GM23248 (cell line): Measurements from ENCODE around the gene SMPDL3A. TPM values are rescaled to one million over a fixed set of nuclear protein-coding genes. Genes with fewer than 3 reads are reported as not detected.

Source experiments
- DNase-seq: peaks from one replicate; pipeline ENCODE4 v3.0.0-alpha.2; 2015
- H2AFZ ChIP-seq: fragments of 200-600 bp; sonication (generic); 2 replicates; pipeline ENCODE4 v1.6.1; 2016; ENCODE audit warnings: antibody characterized with exemption
- H3F3A ChIP-seq: fragments of 200-600 bp; sonication (generic); 2 replicates; pipeline ENCODE4 v1.6.1; 2016; ENCODE audit warnings: mild to moderate bottlenecking, antibody characterized with exemption, mixed run types; ENCODE audit not compliant: insufficient read depth
- H3K27ac ChIP-seq: fragments of 200-600 bp; sonication (generic); 2 replicates; pipeline ENCODE4 v1.5.1; 2016; ENCODE audit warnings: mild to moderate bottlenecking
- H3K27me3 ChIP-seq: fragments of 200-600 bp; sonication (generic); replicated peaks from 2 replicates; pipeline ENCODE4 v1.6.1; 2016; ENCODE audit warnings: mild to moderate bottlenecking; ENCODE audit not compliant: insufficient read depth
- H3K36me3 ChIP-seq: fragments of 200-600 bp; sonication (generic); 2 replicates; pipeline ENCODE4 v1.6.1; 2016; ENCODE audit warnings: low read depth, mild to moderate bottlenecking
- H3K4me1 ChIP-seq: fragments of 200-600 bp; sonication (generic); 2 replicates; pipeline ENCODE4 v1.6.1; 2016; ENCODE audit warnings: mild to moderate bottlenecking; ENCODE audit not compliant: insufficient read depth
- H3K4me2 ChIP-seq: fragments of 200-600 bp; sonication (generic); one replicate; pipeline ENCODE4 v1.6.1; 2016; ENCODE audit warnings: mild to moderate bottlenecking; ENCODE audit not compliant: unreplicated experiment
- H3K4me3 ChIP-seq: fragments of 200-600 bp; sonication (generic); 2 replicates; pipeline ENCODE4 v1.5.1; 2016; ENCODE audit warnings: mild to moderate bottlenecking
- H3K79me2 ChIP-seq: fragments of 200-600 bp; sonication (generic); 2 replicates; pipeline ENCODE4 v1.6.1; 2016; ENCODE audit warnings: mild to moderate bottlenecking; ENCODE audit not compliant: insufficient read depth
- H3K9ac ChIP-seq: fragments of 200-600 bp; sonication (generic); 2 replicates; pipeline ENCODE4 v1.6.1; 2016; ENCODE audit warnings: mild to moderate bottlenecking
- H3K9me2 ChIP-seq: fragments of 200-600 bp; sonication (generic); 2 replicates; pipeline ENCODE4 v1.6.1; 2016; ENCODE audit warnings: mixed run types, mild to moderate bottlenecking, moderate library complexity; ENCODE audit not compliant: insufficient read depth
- H3K9me3 ChIP-seq: fragments of 200-600 bp; sonication (generic); one replicate; pipeline ENCODE4 v1.6.1; 2017; ENCODE audit warnings: low read depth
- H4K20me1 ChIP-seq: fragments of 200-600 bp; sonication (generic); 2 replicates; pipeline ENCODE4 v1.6.0; 2016; ENCODE audit not compliant: insufficient read depth
- EZH2 ChIP-seq: fragments of 200-600 bp; sonication (generic); IDR thresholded peaks from 2 replicates; pipeline ENCODE4 v1.6.1; 2018; ENCODE audit warnings: antibody characterized with exemption, mild to moderate bottlenecking; ENCODE audit not compliant: insufficient read depth, poor library complexity, severe bottlenecking
- EZH2phosphoT487 ChIP-seq: fragments of 200-600 bp; sonication (generic); IDR thresholded peaks from 2 replicates; pipeline ENCODE4 v1.6.1; 2018; ENCODE audit warnings: antibody characterized with exemption, moderate library complexity, mild to moderate bottlenecking, low read depth; ENCODE audit not compliant: insufficient read depth
- WGBS, 2 experiments: methylation state at CpG; one replicate each; pipeline ENCODE4 v1.1.6; 2015 to 2017; ENCODE audit warnings: low lambda C conversion rate in 2 of 2, low coverage in 1 of 2; ENCODE audit errors: missing lambda C conversion rate in 2 of 2; 5-methylcytosine and 5-hydroxymethylcytosine counted together
- in situ Hi-C: fragments of 300-500 bp; cut with MboI; formaldehyde crosslinking; loops from 2 replicates; pipeline ENCODE4 v1.15.0; 2020
- polyA plus RNA-seq: library from polyadenylated mRNA; unstranded; fragments of >200 nt; fragmentation: Nextera tagmentation; extraction: Ambion mirVana; gene quantifications from 2 replicates; pipeline ENCODE4 v1.2.1, GENCODE V29; 2016
- total RNA-seq: library from RNA; depleted of rRNA; stranded (reverse); fragments of >200 nt; shearing (Covaris generic); gene quantifications from 2 replicates; pipeline ENCODE4 v1.2.3, GENCODE V29; 2014

SMPDL3A gene
- total and polyA plus RNA-seq, 2 experiments from 2014 or later, result 10.8 to 15.4 TPM

DNA sequence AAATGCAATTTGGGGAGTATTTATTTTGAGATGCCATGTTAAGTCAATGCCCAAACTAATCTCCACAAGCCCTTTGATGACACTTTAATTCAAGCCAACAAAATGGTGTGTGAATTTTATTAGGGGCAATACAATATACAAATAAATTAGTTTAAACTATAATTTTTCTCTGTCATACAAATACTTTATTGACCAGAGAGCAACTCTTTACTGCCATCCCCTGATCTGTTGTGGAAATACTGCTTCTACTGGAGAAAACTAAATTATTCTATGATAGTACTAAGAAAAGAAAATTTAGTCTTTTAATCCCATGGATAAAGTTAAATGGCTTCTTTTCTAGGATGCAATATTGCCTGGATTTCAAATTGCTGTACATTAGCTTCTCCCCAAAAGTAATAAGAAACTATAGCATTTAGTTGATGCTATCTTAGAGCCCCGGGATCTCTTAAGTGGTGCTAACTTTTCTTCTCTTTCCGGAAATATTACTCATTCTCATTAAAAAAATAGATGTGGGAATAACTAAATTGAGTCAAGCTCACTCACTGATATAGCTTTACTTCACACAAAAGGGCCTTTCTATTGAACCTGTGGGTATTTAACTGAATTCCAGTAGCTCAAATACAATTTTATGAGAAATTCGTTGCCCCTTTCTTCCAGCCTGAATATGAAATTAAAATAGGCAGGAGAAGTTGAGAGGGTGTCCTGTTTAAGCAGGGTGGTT lies 49.2 kb downstream of the SMPDL3A start:
- Histone ChIP-seq H3K4me3 (no peak overlapping the region), H3K79me2 (no peaks in the 10 kb centered on the region), H3K27me3 (peaks cover 11% of the 10 kb centered on the region; the same call in 1 of the 2 replicates), H3K4me1 (no peaks in the 10 kb centered on the region), H3K4me2 (no peak overlapping the region), H3K9ac (no peak overlapping the region), H3K9me3 (no peaks in the 10 kb centered on the region), H3F3A (no peaks in the 10 kb centered on the region), H3K9me2 (no peaks in the 10 kb centered on the region), H4K20me1 (no peaks in the 10 kb centered on the region), H2AFZ (no peak overlapping the region), H3K36me3 (no peaks in the 10 kb centered on the region), H3K27ac (no peak overlapping the region)
- DNase-seq, result peak; percentile 41
- WGBS, 2 experiments, result 50 to 74% methylated on average over 3 of the region's 3 CpGs
- TF ChIP-seq EZH2, result no peak
- no peak for TF ChIP-seq EZH2phosphoT487
- in situ Hi-C loops, result loop anchor here (10.0 kb wide), 2 partner anchors 113 to 343 kb away; no protein-coding TSS in a partner anchor

DNA sequence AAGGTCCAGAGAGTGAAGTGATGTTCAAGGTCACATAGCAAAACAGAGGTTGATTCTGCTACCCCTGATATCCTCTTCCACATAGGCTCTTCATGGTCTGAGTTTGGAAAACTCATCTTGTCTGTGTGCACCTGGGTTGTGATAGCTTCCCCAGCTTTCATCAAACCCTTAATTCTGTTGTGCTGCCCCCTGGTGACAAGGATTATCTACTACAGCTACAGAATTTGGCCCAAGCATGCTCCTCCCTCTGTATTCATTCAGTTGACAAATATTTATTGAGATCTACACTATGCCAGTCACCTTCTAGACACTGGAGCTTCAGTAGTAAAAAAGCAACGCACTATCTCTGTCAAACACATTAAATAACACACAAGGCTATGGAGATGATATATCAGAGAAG lies 50.4 kb downstream of the SMPDL3A start:
- 3% methylated on average over 1 of the region's 1 CpG for WGBS, 2 experiments
- H3K36me3 ChIP-seq, result no peaks in the 10 kb centered on the region
- H3K9me2 ChIP-seq, result no peaks in the 10 kb centered on the region
- no peak overlapping the region for H2AFZ ChIP-seq
- no peaks in the 10 kb centered on the region for H3F3A ChIP-seq
- no peaks in the 10 kb centered on the region for H3K79me2 ChIP-seq
- H3K4me3 ChIP-seq, result no peak overlapping the region
- H4K20me1 ChIP-seq, result no peaks in the 10 kb centered on the region
- no peaks in the 10 kb centered on the region for H3K4me1 ChIP-seq
- no peak overlapping the region for H3K9ac ChIP-seq
- TF ChIP-seq EZH2, result no peak
- no peak for TF ChIP-seq EZH2phosphoT487
- in situ Hi-C loops, result loop anchor here (10.0 kb wide), 2 partner anchors 115 to 345 kb away; no protein-coding TSS in a partner anchor
- H3K9me3 ChIP-seq, result no peaks in the 10 kb centered on the region
- peaks cover 4% of the 10 kb centered on the region; the same call in 1 of the 2 replicates for H3K27me3 ChIP-seq
- no peak overlapping the region for H3K27ac ChIP-seq
- DNase-seq, result peak; percentile 68
- no peak overlapping the region for H3K4me2 ChIP-seq

DNA sequence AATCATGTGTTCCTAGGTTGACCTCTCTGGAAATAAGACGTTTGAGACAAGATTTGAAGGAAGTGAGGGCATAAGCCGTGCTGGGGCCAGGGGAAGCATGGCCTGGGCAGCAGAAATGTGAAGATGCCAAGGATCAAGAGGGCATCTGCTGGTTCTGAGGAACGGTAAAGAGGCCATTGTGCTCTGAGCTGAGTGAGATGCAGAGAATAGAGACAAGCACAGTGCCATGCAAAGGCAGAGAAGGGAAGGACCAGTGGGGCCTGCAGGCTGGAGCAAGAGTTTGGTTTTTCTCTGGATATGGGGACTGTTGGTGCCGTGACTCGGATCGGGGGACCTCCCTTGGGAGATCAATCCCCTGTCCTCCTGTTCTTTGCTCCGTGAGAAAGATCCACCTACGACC lies 50.8 kb downstream of the SMPDL3A start:
- Histone ChIP-seq H3K79me2 (no peaks in the 10 kb centered on the region), H3K27me3 (no peaks in the 10 kb centered on the region), H4K20me1 (no peaks in the 10 kb centered on the region), H3K27ac (no peak overlapping the region), H3K4me3 (no peak overlapping the region), H3K36me3 (no peaks in the 10 kb centered on the region), H3K9me2 (no peaks in the 10 kb centered on the region), H2AFZ (no peak overlapping the region), H3K4me2 (no peak overlapping the region), H3K9me3 (no peaks in the 10 kb centered on the region), H3K9ac (no peak overlapping the region), H3K4me1 (no peaks in the 10 kb centered on the region), H3F3A (no peaks in the 10 kb centered on the region)
- no peak for TF ChIP-seq EZH2phosphoT487
- WGBS, 2 experiments, result 71 to 72% methylated on average over 8 of the region's 8 CpGs
- DNase-seq, result no peak
- in situ Hi-C loops, result loop anchor here (10.0 kb wide), 2 partner anchors 115 to 345 kb away; no protein-coding TSS in a partner anchor

DNA sequence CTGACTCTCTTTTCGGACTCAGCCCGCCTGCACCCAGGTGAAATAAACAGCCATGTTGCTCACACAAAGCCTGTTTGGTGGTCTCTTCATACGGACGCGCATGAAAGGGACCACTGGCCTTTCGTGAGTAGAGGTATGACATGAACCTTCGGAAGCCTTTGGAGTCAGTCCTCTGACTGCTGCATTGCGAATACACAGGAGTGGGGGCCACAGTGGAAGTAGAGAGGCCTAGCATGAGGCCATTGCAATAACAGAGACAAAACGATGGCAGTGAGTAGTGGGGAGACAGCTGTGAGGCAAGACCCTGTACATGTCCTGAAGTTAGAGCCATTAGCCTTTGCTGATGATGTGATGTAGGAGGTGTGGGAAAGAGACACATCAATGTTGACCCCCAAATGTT lies 56.4 kb downstream of the SMPDL3A start:
- no peak overlapping the region for H3K4me3 ChIP-seq
- no peak overlapping the region for H3K4me2 ChIP-seq
- H2AFZ ChIP-seq, result peak overlapping the region; percentile 72; the same call in 1 of the 2 replicates
- H3K9me2 ChIP-seq, result no peaks in the 10 kb centered on the region
- H3K9ac ChIP-seq, result no peak overlapping the region
- no peaks in the 10 kb centered on the region for H3K27me3 ChIP-seq
- TF ChIP-seq EZH2phosphoT487, result no peak
- no peak for TF ChIP-seq EZH2
- in situ Hi-C loops, result no loop called here
- H3F3A ChIP-seq, result peaks cover 11% of the 10 kb centered on the region; the same call in 1 of the 2 replicates
- no peaks in the 10 kb centered on the region for H3K36me3 ChIP-seq
- H3K27ac ChIP-seq, result no peak overlapping the region
- no peaks in the 10 kb centered on the region for H3K79me2 ChIP-seq
- WGBS, 2 experiments, result 96 to 99% methylated on average over 7 to 9 of the region's 9 CpGs
- no peaks in the 10 kb centered on the region; the same call in 1 of the 2 replicates for H3K4me1 ChIP-seq
- H4K20me1 ChIP-seq, result no peaks in the 10 kb centered on the region
- H3K9me3 ChIP-seq, result no peaks in the 10 kb centered on the region
- DNase-seq, result no peak
